GM21367 (cell line): ENCODE results near the gene ANKH.
"Not testable (repeated sequence)": the region's sequence is repeated elsewhere in the genome, so short reads cannot be mapped to it uniquely, and the experiment has no call there.

Experiments
- ATAC-seq: cut with Tn5 transposase; IDR thresholded peaks from one replicate; pipeline ENCODE4 v1.9.1; 2021; ENCODE audit not compliant: unreplicated experiment

ANKH gene

DNA sequence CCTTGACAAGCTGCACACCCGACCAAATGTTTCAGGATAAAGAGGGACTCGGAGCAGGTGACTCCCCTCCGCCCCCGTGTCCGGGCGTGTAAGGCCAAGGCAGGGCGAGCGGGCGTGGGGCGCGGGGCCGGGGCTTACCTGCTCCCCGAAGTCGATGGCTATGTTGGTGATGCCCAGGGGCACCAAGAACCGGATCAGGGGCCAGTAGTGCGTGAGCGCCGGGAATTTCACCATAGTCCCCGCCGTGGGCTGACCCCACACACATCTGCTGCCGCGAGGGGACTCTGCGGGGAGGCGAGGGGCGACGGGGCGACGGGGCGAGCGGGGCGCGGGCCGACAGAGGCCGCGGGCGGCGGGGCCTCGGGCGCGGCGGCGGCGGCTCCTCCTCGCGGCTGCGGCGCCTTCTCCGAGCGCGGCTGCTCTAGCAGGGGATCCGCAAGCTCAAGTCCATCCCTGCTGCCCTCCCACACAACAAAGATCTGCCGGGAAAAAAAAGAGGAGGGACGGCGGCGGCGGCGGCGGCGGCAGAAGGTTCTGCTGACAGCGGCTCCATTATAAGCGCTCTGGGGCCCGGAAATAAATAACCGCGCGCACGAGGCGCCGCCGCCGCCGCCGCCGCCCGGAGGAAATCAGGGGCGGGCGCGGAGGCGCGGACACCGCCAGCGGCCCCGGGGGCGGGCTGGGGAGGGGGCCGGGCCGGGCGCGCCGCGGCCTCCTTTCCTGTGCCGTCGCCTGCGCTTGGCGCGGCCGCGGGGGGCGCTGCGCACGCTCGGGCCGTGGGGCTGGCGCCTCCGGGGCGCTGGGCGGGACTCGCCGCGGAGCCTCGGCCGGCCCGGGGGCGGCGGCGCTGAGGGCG is at the start of gene ANKH:
Gene ANKH (minus strand): TSS at position 565 of the 856 bp plus-strand sequence. CDS start 331 bp downstream, at position 234.
- ATAC-seq = peak; percentile 85

DNA sequence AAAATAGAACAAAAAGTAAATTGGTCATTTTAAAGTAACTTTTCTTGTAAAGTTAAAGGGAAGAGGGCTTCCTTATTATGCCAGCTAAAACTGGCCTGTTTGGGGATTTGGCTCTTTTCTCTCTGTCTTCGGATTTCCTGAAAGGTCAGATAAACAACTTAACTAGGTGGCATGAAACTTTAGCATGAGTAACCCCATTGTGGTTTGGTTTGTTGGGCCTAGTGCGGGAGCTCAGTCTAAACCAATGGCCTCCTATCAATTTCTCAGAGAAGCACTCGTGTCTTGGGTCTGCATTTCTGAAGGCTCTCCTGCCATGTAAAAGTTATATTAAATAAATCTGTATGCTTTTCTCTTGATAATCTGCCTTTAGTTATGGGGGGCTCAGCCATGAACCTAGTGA is 48.5 kb upstream of the ANKH start:
- ATAC-seq = no peak

DNA sequence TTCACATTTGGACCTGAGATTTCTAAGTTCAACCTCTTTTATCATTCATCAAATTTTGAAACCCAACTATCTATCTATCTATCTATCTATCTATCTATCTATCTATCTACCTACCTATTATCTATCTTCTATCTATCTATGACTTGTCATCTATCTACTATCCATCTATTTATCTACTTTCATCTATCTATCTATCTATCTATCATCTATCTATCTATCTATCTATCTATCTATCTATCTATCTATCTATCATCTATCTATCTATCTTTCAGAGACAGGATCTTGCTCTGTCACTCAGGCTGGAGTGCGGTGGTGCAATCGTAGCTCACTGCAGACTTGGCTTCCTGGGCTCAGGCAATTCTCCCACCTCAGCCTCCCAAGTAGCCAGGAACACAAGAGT is 47.5 kb upstream of the ANKH start:
- ATAC-seq = not testable (repeated sequence)

DNA sequence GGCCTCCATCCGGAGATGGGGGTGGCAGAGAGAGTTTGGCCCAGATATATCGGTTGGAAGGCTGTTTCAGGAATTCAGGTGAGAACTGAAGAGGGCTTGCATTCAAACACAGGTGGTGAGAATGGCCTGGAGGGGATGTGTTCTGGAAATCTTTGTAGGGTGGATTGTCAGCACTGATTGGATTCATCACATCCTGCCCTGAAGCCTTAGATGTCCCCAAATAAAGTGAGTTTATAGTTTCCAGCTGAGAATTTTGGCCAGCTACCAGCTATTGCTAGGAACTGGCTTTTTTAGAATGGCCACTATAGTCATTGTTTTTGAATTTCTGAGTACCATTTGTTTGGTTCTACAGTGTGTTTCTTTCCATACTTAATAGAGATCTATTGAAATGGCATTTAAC is 46.1 kb upstream of the ANKH start:
- no peak for ATAC-seq

DNA sequence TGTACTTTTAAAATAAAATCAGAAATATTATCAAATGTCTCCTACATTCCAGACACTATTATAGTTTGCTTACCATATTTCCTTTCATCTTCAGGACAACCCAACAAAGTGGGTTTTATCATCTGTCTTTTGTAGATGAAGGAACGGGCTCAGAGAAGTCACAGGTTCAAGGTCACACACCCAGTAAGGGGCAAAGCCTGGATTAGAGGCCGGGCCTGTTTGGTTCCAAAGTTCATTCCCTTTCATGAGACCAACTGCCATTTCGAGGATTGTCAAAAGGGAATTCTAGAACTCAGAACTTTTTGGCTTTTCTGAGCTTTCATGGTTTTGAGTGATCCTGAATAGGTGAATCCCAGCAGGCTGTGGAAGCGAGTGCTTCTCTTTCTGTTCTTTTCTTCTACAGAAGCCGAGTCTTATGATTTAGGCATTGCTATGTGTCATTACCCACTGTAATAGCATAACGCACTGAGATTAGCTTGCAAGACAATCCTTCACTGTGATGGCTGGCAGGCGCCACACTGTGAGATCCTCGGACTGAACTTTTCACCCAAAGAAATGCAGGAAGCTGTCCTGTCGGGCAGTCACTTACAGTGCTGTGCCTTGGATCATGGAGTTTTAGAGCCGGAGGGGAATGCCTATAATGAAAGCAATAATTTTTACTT is 43.8 kb upstream of the ANKH start:
- ATAC-seq = no peak

DNA sequence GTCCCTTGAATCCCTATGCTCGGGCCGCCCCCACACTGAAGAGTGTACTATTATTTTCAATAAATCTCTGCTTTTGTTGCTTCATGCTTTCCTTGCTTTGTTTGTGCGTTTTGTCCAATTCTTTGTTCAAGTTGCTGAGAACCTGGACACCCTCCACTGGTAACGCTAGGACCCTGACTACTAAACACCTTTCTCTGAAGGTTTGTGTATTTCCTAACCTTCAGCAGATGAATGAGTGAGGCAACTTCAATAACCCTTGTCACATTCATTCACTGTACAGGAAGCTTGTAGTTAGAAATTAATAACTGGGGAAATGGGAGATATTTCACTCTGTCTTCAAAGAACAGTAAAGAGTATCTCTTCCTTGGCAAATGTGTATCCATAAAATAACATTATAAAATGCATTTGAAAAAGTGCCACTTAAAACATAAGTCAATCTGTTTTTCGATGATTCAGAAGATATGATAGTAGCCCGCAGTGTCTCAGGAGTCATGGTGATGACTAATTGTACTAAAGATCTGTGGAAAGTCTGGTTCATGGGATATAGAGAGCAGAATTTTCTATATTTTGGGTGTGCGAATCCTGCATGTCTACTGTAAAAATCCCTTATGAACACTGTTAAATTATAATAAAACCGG is 43.2 kb upstream of the ANKH start:
- no peak for ATAC-seq

DNA sequence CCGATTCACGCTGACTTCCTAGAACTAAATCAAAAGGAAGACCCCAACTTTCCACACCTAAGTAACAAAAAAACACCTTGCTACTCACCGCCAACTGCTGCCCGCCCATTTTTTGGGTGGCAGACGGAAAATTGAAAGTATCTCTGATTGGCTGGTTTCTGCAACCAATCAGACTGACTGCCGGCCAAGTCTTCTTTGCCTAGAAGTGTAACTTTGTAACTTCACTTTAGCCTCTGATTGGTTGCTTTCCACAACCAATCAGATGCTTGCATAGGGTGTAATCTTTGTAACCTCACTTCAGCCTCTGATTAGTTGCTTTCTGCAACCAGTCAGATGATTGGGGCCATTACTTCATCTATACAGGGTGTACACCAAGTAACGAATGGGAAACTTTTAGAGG is 42.6 kb upstream of the ANKH start:
- ATAC-seq = no peak

DNA sequence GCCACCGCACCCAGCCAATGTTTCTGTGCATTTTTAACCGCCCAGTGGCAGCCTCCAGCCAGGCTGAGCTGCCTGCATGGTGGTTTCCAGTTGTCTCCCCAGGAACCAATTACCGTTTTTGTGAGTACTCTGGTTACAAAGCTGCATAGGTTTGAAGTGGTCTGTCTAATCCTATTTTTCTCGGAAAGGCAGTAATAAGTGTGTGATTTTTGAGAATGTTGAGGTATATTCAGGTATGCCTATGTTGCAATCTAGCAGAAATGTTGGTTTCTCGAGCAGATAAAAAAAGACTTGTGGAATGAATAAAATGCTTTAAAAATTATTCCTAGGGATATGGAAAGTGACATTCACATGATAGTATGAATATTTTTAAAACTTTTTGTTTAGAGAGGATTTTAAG is 41.5 kb upstream of the ANKH start:
- no peak for ATAC-seq

DNA sequence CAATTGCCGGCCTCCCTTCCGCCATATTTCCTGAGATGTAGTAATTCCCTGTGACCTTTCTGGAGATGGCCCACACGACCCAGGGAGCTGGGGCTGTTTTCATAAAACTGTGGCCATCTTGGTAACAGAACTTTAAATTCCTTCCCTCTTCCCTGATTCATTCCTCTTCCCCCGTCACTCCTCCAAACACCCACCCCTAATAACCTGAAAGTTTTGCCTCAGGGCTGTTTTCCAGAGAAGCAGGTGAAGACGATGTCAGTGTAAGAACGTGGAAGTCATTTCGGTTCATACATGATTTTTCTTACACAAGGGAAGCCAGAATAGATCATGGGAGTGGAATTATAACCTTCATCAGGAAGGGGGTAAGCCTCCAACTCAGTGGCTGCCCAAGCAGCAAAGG is 40.6 kb upstream of the ANKH start:
- no peak for ATAC-seq

DNA sequence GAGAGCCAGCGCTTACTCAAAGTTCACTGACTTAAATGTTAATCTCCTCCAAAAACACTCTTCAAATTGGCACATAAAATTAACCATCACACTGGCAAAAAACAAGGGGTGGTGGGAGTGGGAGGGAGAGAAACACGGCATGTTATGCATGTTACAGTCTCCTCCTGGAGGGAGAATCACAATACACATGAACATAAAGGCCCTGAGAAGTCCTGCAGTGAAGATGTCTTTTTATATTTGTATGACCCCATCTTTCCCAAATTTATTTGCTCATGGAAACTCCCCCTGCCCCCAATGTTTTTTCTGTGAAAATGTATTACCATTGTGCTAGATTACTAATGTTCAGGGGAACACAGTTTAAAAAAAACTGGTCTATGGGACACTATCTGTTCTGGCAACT is 37.8 kb upstream of the ANKH start:
- ATAC-seq = no peak

DNA sequence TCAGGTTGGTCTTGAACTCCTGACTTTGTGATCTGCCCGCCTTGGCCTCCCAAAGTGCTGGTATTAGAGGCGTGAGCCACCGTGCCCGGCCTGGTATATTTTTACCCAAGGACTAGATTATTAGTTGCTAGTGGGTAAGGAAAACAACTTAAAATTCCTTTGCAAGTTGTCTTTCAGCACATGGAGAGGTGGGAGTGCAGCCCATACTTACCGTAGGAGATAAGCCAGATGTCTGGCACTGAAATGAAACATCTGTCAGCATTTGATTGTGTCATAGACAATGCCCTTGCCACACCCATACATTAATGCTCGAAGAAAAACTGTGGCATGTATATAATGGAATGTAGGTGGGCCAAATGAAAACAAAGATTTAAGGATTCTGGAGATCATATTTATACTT is 36.6 kb upstream of the ANKH start:
- no peak for ATAC-seq

DNA sequence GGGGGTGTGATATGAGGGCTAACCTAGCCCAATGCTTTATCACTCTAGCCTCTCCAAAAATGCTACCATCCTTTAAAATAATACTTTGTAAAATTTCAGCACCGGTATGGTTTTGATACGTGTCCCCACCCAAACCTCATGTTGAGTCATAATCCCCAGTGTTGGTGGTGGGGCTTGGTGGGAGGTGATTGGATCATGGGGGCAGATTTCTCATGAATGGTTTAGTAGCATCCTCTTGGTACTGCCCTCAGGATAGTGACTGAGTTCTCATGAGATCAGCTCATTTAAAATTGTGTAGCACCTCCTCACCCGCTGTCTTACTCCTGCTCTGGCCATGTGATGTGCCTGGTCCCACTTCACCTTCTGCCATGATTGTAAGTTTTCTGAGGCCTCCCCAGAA is 35.0 kb upstream of the ANKH start:
- no peak for ATAC-seq

DNA sequence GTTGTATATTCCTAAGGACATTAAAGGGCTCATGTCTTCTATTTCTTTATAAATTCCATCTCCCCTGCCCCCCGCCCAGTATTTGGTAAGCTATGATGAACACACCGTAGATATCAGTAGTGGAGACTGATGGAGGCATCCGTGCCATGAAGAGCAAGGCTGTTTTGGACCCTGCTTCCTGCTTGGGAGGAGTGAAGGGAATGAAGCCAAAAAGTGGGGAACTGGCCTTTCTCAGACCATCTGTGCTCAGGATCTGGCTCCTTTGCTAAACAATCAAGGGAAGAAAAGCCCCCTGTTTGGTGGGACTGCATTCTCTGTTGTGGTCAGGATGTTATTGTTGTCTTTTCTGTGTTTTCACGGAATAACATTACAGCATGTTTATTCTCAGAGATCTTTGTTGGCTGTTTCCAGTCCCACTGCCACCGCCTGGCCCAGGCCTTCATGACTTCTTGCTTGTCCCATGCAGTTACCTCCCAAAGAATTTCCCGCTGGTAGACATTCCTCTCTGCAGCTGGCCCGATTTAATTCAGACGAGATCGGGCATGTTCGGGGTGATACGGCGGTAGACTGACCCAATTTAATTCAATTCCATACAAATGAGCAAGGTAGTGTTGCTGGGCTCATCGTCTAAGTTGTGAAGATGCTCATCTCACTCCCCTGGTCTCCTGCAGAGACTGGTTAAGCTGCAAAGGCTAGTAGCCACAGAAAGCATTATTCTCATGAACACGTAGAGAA is 31.4 kb upstream of the ANKH start:
- no peak for ATAC-seq

DNA sequence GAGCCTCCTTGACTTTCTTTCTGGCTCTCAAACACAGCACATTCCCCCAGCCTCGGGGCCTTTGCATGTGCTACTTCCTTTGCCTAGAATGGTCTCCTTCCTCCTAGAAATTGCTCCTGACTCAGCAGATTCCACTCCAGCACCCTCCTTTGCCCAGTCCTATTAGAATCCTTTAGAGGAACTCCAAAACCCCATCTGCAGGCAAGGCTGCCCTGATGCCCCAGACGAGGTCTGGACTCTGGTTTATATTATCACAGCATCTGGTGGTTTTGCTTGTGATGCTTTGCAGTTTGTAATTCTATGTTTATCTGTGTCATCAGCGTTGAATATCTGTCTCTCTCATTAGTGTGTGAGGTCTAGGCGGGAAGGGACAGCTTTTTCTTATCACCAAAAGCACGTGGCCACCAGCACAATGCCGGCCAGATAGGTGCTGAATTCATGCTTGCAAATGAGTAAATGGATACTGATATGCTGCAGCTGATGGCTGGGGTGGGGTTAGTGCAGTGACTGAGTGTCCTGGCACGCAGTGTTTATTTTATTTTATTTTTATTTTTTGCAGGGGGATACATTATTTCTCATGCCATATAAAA is 30.0 kb upstream of the ANKH start:
- no peak for ATAC-seq

DNA sequence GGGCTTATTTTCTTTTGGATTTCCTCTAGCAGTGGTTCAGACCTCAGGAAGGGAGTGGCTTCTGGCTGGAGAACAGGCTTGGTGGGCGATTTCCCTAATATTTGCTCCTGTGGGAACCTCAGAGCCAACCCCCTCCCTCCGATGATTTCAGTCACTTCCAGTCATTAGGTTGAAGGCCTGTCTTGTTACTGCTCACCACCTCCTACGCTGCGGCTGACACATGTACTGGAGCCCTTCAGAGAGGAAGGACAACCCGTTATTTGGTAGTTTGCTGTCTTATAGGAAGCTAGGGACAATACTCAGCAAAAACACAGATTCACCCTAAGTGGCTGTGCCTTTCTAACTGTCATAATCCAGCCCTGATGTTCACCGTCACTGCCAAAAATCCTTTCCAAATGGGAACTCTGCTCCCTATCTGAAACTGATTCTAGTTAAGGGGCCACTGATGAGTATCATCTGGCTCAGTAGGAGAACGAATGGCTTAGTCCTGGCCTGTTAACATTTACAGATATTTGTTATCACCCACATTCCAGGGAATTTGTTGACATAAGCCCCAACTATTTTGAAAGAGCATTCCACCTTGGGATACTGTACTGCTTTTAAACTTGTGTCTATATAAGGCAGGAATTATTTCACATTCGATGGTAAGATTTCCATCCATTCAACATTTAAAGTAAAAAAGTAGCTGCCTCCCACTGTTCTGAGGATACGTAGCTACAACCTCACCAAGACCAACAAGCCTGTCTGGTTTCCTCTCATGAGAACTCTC is 29.3 kb upstream of the ANKH start:
- ATAC-seq = no peak

DNA sequence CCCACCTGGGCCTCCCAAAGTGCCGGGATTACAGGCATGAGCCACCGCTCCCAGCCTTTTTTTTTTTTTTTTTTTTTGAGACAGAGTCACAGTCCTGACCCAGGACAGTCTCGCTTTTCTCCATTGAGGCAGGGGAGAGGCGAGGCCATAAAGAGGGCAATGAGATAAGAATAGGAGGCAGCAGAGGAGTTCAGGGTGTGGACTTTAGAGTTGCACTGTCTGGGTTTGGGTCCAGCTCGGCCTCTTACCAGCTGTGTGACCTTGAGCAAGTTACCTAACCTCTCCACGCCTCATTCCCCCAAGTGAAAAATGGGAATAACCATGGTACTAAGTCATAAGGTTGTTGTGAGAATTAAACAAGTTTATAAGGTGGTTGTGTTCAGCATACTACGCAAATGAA is 24.6 kb upstream of the ANKH start:
- no peak for ATAC-seq

DNA sequence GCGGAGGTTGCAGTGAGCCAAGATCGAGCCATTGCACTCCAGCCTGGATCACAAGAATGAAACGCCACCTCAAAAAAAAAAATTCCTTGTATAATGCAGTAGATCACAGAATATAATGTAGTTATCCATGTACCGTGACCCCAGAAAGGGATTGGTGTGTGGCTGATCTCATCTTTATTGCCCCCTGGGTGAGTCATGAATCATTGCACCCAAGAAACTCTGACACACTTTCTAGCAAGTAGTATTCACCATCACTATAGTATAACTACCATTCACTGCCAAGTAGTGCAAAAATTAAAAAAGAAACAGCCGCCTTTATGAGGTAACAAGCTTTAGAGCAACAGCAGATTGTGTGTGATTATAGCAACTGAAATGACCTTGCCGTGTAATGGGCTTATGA is 23.7 kb upstream of the ANKH start:
- ATAC-seq = no peak

DNA sequence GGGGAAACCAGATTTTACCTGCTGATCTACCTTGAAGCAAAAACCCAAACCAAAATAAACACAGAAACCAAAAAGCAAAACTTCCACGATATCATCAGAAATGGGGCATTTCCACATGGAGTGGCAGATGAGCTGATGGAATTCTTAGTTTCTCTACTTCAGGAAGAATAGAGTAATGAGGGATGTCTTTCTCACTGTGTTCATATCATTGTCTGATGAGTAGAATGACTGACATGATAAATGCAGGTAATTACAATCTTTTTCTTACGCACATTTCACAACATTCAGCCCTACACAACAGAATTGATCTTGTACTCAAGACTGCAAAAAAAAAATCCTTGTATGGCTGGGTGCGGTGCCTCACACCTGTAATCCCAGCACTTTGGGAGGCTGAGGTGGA is 23.2 kb upstream of the ANKH start:
- no peak for ATAC-seq

DNA sequence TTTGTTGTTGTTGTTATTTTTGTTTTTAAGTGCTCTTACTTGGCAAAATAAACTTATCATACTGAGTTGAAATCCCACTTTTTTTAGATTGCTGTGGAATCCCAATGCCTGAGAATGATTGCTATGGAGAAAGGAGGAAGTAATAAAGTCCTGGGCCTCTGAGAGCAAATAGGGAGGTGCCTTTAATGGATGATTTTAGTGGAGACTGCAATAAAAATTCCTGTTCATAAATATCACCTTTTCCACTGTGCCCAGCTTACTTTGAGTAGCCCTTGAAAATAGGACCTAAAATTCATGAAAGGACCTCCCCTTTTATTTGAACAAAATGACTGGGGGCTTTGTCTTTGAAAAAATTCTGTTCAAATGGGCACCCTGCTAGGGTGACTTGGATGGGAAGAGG is 21.8 kb upstream of the ANKH start:
- ATAC-seq = no peak

DNA sequence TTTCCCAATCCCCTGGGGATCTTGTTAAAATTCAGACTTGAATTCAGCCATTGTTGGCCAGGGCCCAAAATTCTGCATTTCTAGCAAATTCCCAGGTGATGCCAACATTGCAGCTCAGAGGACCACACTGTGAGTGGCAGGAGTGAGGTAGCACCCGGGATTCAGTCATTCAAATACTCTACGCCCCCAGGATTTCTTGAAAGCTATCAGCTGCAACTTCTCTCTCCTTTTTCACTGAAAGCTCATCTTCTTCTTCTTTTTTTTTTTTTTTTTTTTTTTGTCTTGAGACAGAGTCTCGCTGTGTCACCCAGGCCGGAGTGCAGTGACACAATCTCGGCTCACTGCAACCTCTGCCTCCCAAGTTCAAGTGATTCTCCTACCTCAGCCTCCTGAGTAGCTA is 19.3 kb upstream of the ANKH start:
- no peak for ATAC-seq
